Myocyte (in vitro differentiated cells): ENCODE data around the gene TXLNG. TPM values are rescaled to one million over a fixed set of nuclear protein-coding genes. Genes with fewer than 3 reads are reported as not detected.
"Not testable (repeated sequence)": the region's sequence is repeated elsewhere in the genome, so short reads cannot be mapped to it uniquely, and the experiment has no call there.

ENCODE experiments used
- DNase-seq: peaks from one replicate; pipeline ENCODE4 v3.0.0-alpha.2; 2012; ENCODE audit warnings: low read depth
- total RNA-seq: library from RNA; depleted of rRNA; stranded (reverse); fragments of >200 nt; gene quantifications from 2 replicates; pipeline ENCODE4 v1.2.3, GENCODE V29; 2014

Gene TXLNG
- total RNA-seq, 1 donor from 2014 or later: 5.8 TPM

GRCh38 chrX:16838202-16839066, 52.2 kb downstream of the TXLNG start:
- peak; percentile 72 for DNase-seq

GRCh38 chrX:16839219-16839851, 53.1 kb downstream of the TXLNG start:
- peak; percentile 59 for DNase-seq

GRCh38 chrX:16839852-16840460, 53.7 kb downstream of the TXLNG start:
- peak; percentile 48 for DNase-seq

GRCh38 chrX:16842684-16843083, 56.4 kb downstream of the TXLNG start:
- no peak for DNase-seq

GRCh38 chrX:16843208-16843909, 57.1 kb downstream of the TXLNG start:
- no peak for DNase-seq

GRCh38 chrX:16845686-16846085, 59.4 kb downstream of the TXLNG start:
- DNase-seq: no peak

- no peak for DNase-seq
These were observed 62.3 kb downstream of the TXLNG start for GRCh38 chrX:16848541-16848940.

- DNase-seq: no peak
These were observed 65.2 kb downstream of the TXLNG start for GRCh38 chrX:16851421-16851820.

GRCh38 chrX:16851827-16852226, 65.6 kb downstream of the TXLNG start:
- DNase-seq: no peak

GRCh38 chrX:16852617-16853179, 66.4 kb downstream of the TXLNG start:
- peak; percentile 26 for DNase-seq

- peak; percentile 40 for DNase-seq
These were observed 67.3 kb downstream of the TXLNG start for GRCh38 chrX:16853537-16853936.

GRCh38 chrX:16855363-16856075, 69.3 kb downstream of the TXLNG start:
- DNase-seq: no peak

GRCh38 chrX:16856076-16856404, 69.8 kb downstream of the TXLNG start:
- DNase-seq: not testable (repeated sequence)

GRCh38 chrX:16856744-16857143, 70.5 kb downstream of the TXLNG start:
- DNase-seq: no peak

GRCh38 chrX:16862829-16863228, 76.6 kb downstream of the TXLNG start:
- DNase-seq: no peak

- DNase-seq: no peak
These were observed 81.7 kb downstream of the TXLNG start for GRCh38 chrX:16867947-16868346.

GRCh38 chrX:16868920-16869319, 82.7 kb downstream of the TXLNG start:
- DNase-seq: no peak

- DNase-seq: peak; percentile 9
These were observed 83.3 kb downstream of the TXLNG start for GRCh38 chrX:16869393-16870094.

GRCh38 chrX:16870095-16870861, 84.0 kb downstream of the TXLNG start, which contains the start of gene RBBP7:
TSS of gene RBBP7 (minus strand) at chrX:16870362. CDS start at chrX:16870053, 309 bp downstream.
- peak; percentile 90 for DNase-seq
